NCI-H82 treated with DMSO at 0.1 percent for 48 hours (cell line): ENCODE data around the gene CREBRF.
"Not testable (repeated sequence)": the region's sequence is repeated elsewhere in the genome, so short reads cannot be mapped to it uniquely, and the experiment has no call there.

Experiments
- DNase-seq: peaks from one replicate; lab custom pipeline; 2025; ENCODE audit not compliant: unreplicated experiment; lab: John Stamatoyannopoulos, UW

CREBRF gene

GRCh38 chr5:173076471-173076870 lies 20.3 kb downstream of the CREBRF start:
- not testable (repeated sequence) for DNase-seq

GRCh38 chr5:173078878-173079277 lies 22.7 kb downstream of the CREBRF start:
- DNase-seq = no peak

GRCh38 chr5:173089581-173089980 lies 33.4 kb downstream of the CREBRF start:
- no peak for DNase-seq

- DNase-seq = no peak
These were observed 34.5 kb downstream of the CREBRF start for GRCh38 chr5:173090639-173091038.

GRCh38 chr5:173091981-173092380 lies 35.8 kb downstream of the CREBRF start:
- no peak for DNase-seq

- DNase-seq = no peak
These were observed 37.5 kb downstream of the CREBRF start for GRCh38 chr5:173093606-173094005.

GRCh38 chr5:173094012-173094661 lies 38.0 kb downstream of the CREBRF start:
- DNase-seq = no peak

- no peak for DNase-seq
These were observed 42.6 kb downstream of the CREBRF start for GRCh38 chr5:173098787-173099186.

- DNase-seq = no peak
These were observed 43.3 kb downstream of the CREBRF start for GRCh38 chr5:173099461-173099860.

- no peak for DNase-seq
These were observed 45.1 kb downstream of the CREBRF start for GRCh38 chr5:173101245-173101644.

- no peak for DNase-seq
These were observed 47.3 kb downstream of the CREBRF start for GRCh38 chr5:173103411-173103810.

GRCh38 chr5:173108914-173109313 lies 52.8 kb downstream of the CREBRF start:
- DNase-seq = no peak

GRCh38 chr5:173114536-173114935 lies 58.4 kb downstream of the CREBRF start:
- DNase-seq = no peak

GRCh38 chr5:173119719-173120118 lies 63.6 kb downstream of the CREBRF start:
- no peak for DNase-seq

- no peak for DNase-seq
These were observed 67.3 kb downstream of the CREBRF start for GRCh38 chr5:173123416-173123815.

GRCh38 chr5:173132166-173132565 lies 76.0 kb downstream of the CREBRF start:
- DNase-seq = not testable (repeated sequence)

- no peak for DNase-seq
These were observed 82.6 kb downstream of the CREBRF start for GRCh38 chr5:173138707-173139106.

GRCh38 chr5:173139631-173140030 lies 83.5 kb downstream of the CREBRF start:
- no peak for DNase-seq

- DNase-seq = no peak
These were observed 84.6 kb downstream of the CREBRF start for GRCh38 chr5:173140769-173141168.

- no peak for DNase-seq
These were observed 87.4 kb downstream of the CREBRF start for GRCh38 chr5:173143567-173143966.

- peak; percentile 61 for DNase-seq
These were observed 88.3 kb downstream of the CREBRF start, which contains the start of gene BNIP1 for GRCh38 chr5:173144200-173145176. Gene BNIP1 (plus strand): TSS chr5:173144531. CDS start chr5:173144546, 15 bp downstream.

- no peak for DNase-seq
These were observed 92.2 kb downstream of the CREBRF start for GRCh38 chr5:173148354-173148753.
